Liver (tissue), 3 donors: ENCODE data around the gene AZGP1.

Source experiments
- GABPA ChIP-seq, 2 donors: IDR thresholded peaks in 1 of 2; conservative IDR thresholded peaks in 1 of 2; 2 replicates each; pipeline ENCODE4 v1.6.1; 2016; ENCODE audit warnings: antibody characterized with exemption in 2 of 2, mild to moderate bottlenecking in 1 of 2, moderate library complexity in 1 of 2
- RAD21 ChIP-seq, 2 donors: IDR thresholded peaks; 2 replicates each; pipeline ENCODE4 v1.6.1; 2016; ENCODE audit warnings: antibody characterized with exemption in 2 of 2, mild to moderate bottlenecking in 2 of 2
- RXRA ChIP-seq, 2 donors: IDR thresholded peaks; 2 replicates each; pipeline ENCODE4 v1.6.1; 2017 to 2018; ENCODE audit warnings: antibody characterized with exemption in 2 of 2, mild to moderate bottlenecking in 1 of 2
- SP1 ChIP-seq: IDR thresholded peaks from 2 replicates; pipeline ENCODE4 v1.6.1; 2018; ENCODE audit warnings: antibody characterized with exemption, mild to moderate bottlenecking
- TAF1 ChIP-seq: conservative IDR thresholded peaks from 2 replicates; pipeline ENCODE4 v1.6.1; 2016; ENCODE audit warnings: antibody characterized with exemption, mild to moderate bottlenecking
- TF ChIP-seq, protein P1 (sequence below): fragments of 150-350 bp; IDR thresholded peaks from 2 replicates; pipeline ENCODE4 v1.5.1; 2017; ENCODE audit warnings: improper control_type of control experiment, low read depth, low read length; ENCODE audit not compliant: missing input control
- TF ChIP-seq, protein P2 (sequence below): IDR thresholded peaks from 2 replicates; pipeline ENCODE4 v1.6.1; 2016; ENCODE audit warnings: antibody characterized with exemption, mild to moderate bottlenecking
- TF ChIP-seq, protein P3 (sequence below): IDR thresholded peaks from 2 replicates; pipeline ENCODE4 v1.6.1; 2016; ENCODE audit warnings: antibody characterized with exemption
- TF ChIP-seq, protein P4 (sequence below): IDR thresholded peaks from 2 replicates; pipeline ENCODE4 v1.6.1; 2016; ENCODE audit warnings: antibody characterized with exemption
- donor health status: healthy.
- donor health status: healthy.

DNA sequence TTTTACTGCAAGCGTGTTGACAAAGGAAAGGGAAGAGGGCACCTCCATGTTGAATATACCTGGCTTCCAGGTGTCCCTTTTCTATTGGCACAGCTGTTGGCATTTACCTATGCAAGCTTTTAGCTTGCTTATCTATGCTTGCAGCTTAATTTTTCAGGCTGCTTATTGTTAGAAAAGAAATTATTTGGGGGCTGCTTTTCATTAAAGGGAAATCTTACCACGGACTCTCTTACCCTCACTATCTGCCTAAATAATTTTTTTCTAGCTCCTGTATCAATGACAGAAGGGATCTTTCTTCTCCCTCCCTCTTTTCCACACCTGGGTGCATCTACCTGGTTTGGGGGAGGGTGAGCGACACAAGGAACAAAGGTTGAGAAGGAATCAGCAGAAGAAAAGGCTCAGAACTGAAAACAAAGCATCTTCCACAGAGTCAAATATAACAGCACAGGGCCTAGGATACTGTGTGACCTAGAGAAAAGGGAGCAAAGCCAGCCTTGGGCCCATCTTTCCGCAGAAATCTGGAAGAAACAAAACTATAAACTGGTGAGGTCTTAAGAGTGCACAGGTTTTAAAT lies 31.2 kb downstream of the AZGP1 start:
- no peak for TF ChIP-seq TAF1
- TF ChIP-seq, protein P1, sequence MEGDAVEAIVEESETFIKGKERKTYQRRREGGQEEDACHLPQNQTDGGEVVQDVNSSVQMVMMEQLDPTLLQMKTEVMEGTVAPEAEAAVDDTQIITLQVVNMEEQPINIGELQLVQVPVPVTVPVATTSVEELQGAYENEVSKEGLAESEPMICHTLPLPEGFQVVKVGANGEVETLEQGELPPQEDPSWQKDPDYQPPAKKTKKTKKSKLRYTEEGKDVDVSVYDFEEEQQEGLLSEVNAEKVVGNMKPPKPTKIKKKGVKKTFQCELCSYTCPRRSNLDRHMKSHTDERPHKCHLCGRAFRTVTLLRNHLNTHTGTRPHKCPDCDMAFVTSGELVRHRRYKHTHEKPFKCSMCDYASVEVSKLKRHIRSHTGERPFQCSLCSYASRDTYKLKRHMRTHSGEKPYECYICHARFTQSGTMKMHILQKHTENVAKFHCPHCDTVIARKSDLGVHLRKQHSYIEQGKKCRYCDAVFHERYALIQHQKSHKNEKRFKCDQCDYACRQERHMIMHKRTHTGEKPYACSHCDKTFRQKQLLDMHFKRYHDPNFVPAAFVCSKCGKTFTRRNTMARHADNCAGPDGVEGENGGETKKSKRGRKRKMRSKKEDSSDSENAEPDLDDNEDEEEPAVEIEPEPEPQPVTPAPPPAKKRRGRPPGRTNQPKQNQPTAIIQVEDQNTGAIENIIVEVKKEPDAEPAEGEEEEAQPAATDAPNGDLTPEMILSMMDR: no peak
- no peak for TF ChIP-seq RXRA (IDR thresholded peaks at IDR 0.05)
- TF ChIP-seq, protein P2, sequence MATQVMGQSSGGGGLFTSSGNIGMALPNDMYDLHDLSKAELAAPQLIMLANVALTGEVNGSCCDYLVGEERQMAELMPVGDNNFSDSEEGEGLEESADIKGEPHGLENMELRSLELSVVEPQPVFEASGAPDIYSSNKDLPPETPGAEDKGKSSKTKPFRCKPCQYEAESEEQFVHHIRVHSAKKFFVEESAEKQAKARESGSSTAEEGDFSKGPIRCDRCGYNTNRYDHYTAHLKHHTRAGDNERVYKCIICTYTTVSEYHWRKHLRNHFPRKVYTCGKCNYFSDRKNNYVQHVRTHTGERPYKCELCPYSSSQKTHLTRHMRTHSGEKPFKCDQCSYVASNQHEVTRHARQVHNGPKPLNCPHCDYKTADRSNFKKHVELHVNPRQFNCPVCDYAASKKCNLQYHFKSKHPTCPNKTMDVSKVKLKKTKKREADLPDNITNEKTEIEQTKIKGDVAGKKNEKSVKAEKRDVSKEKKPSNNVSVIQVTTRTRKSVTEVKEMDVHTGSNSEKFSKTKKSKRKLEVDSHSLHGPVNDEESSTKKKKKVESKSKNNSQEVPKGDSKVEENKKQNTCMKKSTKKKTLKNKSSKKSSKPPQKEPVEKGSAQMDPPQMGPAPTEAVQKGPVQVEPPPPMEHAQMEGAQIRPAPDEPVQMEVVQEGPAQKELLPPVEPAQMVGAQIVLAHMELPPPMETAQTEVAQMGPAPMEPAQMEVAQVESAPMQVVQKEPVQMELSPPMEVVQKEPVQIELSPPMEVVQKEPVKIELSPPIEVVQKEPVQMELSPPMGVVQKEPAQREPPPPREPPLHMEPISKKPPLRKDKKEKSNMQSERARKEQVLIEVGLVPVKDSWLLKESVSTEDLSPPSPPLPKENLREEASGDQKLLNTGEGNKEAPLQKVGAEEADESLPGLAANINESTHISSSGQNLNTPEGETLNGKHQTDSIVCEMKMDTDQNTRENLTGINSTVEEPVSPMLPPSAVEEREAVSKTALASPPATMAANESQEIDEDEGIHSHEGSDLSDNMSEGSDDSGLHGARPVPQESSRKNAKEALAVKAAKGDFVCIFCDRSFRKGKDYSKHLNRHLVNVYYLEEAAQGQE: no peak
- no peak for TF ChIP-seq GABPA (IDR thresholded peaks at IDR 0.05 in 1 of 2, conservative IDR thresholded peaks at IDR 0.05 in 1 of 2)
- TF ChIP-seq SP1: no peak
- TF ChIP-seq, protein P3, sequence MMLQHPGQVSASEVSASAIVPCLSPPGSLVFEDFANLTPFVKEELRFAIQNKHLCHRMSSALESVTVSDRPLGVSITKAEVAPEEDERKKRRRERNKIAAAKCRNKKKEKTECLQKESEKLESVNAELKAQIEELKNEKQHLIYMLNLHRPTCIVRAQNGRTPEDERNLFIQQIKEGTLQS: no peak
- TF ChIP-seq, protein P4, sequence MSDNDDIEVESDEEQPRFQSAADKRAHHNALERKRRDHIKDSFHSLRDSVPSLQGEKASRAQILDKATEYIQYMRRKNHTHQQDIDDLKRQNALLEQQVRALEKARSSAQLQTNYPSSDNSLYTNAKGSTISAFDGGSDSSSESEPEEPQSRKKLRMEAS: no peak
- no peak for TF ChIP-seq RAD21 (IDR thresholded peaks at IDR 0.05)
